ENCODE results near the gene PRSS57. TPM values are rescaled to one million over a fixed set of nuclear protein-coding genes. Genes with fewer than 3 reads are reported as not detected.

PRSS57 gene
- total RNA-seq, 1 experiment from 2014 or later = not detected

- ATAC-seq = no peak
- TF ChIP-seq TCF7L2 (IDR thresholded peaks at IDR 0.05; ENCODE audit: low read depth, low read length) (no peak), SIN3A (IDR thresholded peaks at IDR 0.05; ENCODE audit: borderline replicate concordance, insufficient read depth, low read depth, low read length) (no peak), CTCF (IDR thresholded peaks at IDR 0.05) (no peak), POLR2AphosphoS5 (IDR thresholded peaks at IDR 0.05; ENCODE audit: low read depth, low read length) (no peak), REST (IDR thresholded peaks at IDR 0.05; ENCODE audit: insufficient read depth in 1 of 2, low read depth in 2 of 2, low read length in 1 of 2) (no peak)
- in situ Hi-C loops (cut with HindIII; ENCODE audit: low pct_unique_long_range_greater_than_20kb, low sequenced_read_pairs) (no loop called here), intact Hi-C loops (cut with micrococcal nuclease; ENCODE audit: unreplicated experiment) (no loop called here)
- H3K27ac ChIP-seq (ENCODE audit: low read length) = no peak overlapping the region
- no peaks in the 10 kb centered on the region for H3K4me1 ChIP-seq (ENCODE audit: control insufficient read depth, insufficient read depth, low read length)
- ChIA-PET CTCF (no interaction called here), POLR2A (no interaction called here)
- BruUV-seq (replicated peaks) = no TSS peak
- H3K4me3 ChIP-seq (ENCODE audit: low read depth in 2 of 2, low read length in 2 of 2) = no peak overlapping the region
- DNase-seq (ENCODE audit: low read depth, low spot score) = no peak
- H3K27me3 ChIP-seq (ENCODE audit: control insufficient read depth, insufficient read depth, low read length) = no peaks in the 10 kb centered on the region
- H3K36me3 ChIP-seq (ENCODE audit: control insufficient read depth, insufficient read depth, low read length) = no peaks in the 10 kb centered on the region; the same call in none of the 2 replicates
- H3K9me3 ChIP-seq (ENCODE audit: control insufficient read depth, insufficient read depth, low read depth, low read length) = no peaks in the 10 kb centered on the region
These were observed 42.5 kb downstream of the PRSS57 start for GRCh38 chr19:652467-653389.

- no peaks in the 10 kb centered on the region for H3K4me1 ChIP-seq (ENCODE audit: control insufficient read depth, insufficient read depth, low read length)
- in situ Hi-C loops (cut with HindIII; ENCODE audit: low pct_unique_long_range_greater_than_20kb, low sequenced_read_pairs) = no loop called here
- no peak for ATAC-seq
- H3K27ac ChIP-seq (ENCODE audit: low read length) = no peak overlapping the region
- no peaks in the 10 kb centered on the region; the same call in none of the 2 replicates for H3K36me3 ChIP-seq (ENCODE audit: control insufficient read depth, insufficient read depth, low read length)
- H3K9me3 ChIP-seq (ENCODE audit: control insufficient read depth, insufficient read depth, low read depth, low read length) = no peaks in the 10 kb centered on the region
- intact Hi-C loops (cut with micrococcal nuclease; ENCODE audit: unreplicated experiment) = no loop called here
- TF ChIP-seq POLR2AphosphoS5 (IDR thresholded peaks at IDR 0.05; ENCODE audit: low read depth, low read length) (no peak), REST (IDR thresholded peaks at IDR 0.05; ENCODE audit: insufficient read depth in 1 of 2, low read depth in 2 of 2, low read length in 1 of 2) (no peak), SIN3A (IDR thresholded peaks at IDR 0.05; ENCODE audit: borderline replicate concordance, insufficient read depth, low read depth, low read length) (no peak), CTCF (IDR thresholded peaks at IDR 0.05) (no peak), TCF7L2 (IDR thresholded peaks at IDR 0.05; ENCODE audit: low read depth, low read length) (no peak)
- POLR2A ChIA-PET = no interaction called here
- DNase-seq (ENCODE audit: low read depth, low spot score) = no peak
- H3K27me3 ChIP-seq (ENCODE audit: control insufficient read depth, insufficient read depth, low read length) = no peaks in the 10 kb centered on the region
- CTCF ChIA-PET = no interaction called here
- H3K4me3 ChIP-seq (ENCODE audit: low read depth in 2 of 2, low read length in 2 of 2) = no peak overlapping the region
- no TSS peak for BruUV-seq (replicated peaks)
These were observed 43.3 kb downstream of the PRSS57 start for GRCh38 chr19:651991-652390.

Measured in Panc1 (cell line).